ENCODE results near the gene UVRAG.

The UVRAG gene

GRCh38 chr11:75911459-75911858 lies 96.4 kb downstream of the UVRAG start:
- H3K4me3 ChIP-seq (ENCODE audit: low read depth, low read length) = no peak overlapping the region
- no peak for DNase-seq
- H3K27me3 ChIP-seq (replicated peaks) = no peaks in the 10 kb centered on the region
- H3K27ac ChIP-seq = no peak overlapping the region
- TF ChIP-seq, protein P1, sequence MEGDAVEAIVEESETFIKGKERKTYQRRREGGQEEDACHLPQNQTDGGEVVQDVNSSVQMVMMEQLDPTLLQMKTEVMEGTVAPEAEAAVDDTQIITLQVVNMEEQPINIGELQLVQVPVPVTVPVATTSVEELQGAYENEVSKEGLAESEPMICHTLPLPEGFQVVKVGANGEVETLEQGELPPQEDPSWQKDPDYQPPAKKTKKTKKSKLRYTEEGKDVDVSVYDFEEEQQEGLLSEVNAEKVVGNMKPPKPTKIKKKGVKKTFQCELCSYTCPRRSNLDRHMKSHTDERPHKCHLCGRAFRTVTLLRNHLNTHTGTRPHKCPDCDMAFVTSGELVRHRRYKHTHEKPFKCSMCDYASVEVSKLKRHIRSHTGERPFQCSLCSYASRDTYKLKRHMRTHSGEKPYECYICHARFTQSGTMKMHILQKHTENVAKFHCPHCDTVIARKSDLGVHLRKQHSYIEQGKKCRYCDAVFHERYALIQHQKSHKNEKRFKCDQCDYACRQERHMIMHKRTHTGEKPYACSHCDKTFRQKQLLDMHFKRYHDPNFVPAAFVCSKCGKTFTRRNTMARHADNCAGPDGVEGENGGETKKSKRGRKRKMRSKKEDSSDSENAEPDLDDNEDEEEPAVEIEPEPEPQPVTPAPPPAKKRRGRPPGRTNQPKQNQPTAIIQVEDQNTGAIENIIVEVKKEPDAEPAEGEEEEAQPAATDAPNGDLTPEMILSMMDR (IDR thresholded peaks at IDR 0.05; ENCODE audit: low read depth, low read length, missing control alignments) = no peak
- in situ Hi-C loops (cut with HindIII; ENCODE audit: low pct_ligation_motif_present, low sequenced_read_pairs) = no loop called here
- H3K36me3 ChIP-seq (replicated peaks) = no peaks in the 10 kb centered on the region

DNA sequence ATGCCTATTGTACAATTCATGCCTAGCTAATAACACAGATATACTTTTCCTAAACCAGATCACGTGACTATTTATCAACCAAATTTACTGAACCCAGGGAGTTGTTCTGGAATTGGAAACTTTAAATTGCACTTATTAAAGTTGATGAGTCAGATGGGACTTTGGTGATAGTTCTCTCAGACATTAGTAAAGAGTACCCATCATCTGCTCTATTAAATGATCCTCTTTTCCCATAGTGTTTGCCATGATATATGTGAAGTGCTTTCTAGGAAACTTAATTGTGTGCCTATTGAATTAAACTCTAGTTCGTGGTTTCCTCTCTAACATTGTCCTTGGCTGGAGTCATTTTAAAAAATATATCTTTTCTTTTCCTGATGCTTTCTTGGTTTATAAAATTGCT lies 99.0 kb downstream of the UVRAG start:
- Histone ChIP-seq H3K36me3 (replicated peaks) (no peaks in the 10 kb centered on the region), H3K4me3 (ENCODE audit: low read depth, low read length) (no peak overlapping the region), H3K27ac (no peak overlapping the region), H3K27me3 (replicated peaks) (no peaks in the 10 kb centered on the region)
- in situ Hi-C loops (cut with HindIII; ENCODE audit: low pct_ligation_motif_present, low sequenced_read_pairs) = no loop called here
- TF ChIP-seq, protein P1 (IDR thresholded peaks at IDR 0.05; ENCODE audit: low read depth, low read length, missing control alignments) = no peak
- no peak for DNase-seq

GRCh38 chr11:75916882-75917281 lies 101.9 kb downstream of the UVRAG start:
- Histone ChIP-seq H3K27me3 (replicated peaks) (no peaks in the 10 kb centered on the region), H3K27ac (no peak overlapping the region), H3K4me3 (ENCODE audit: low read depth, low read length) (no peak overlapping the region), H3K36me3 (replicated peaks) (no peaks in the 10 kb centered on the region)
- DNase-seq = no peak
- in situ Hi-C loops (cut with HindIII; ENCODE audit: low pct_ligation_motif_present, low sequenced_read_pairs) = no loop called here
- TF ChIP-seq, protein P1 (IDR thresholded peaks at IDR 0.05; ENCODE audit: low read depth, low read length, missing control alignments) = no peak

GRCh38 chr11:75918331-75918730 lies 103.3 kb downstream of the UVRAG start:
- in situ Hi-C loops (cut with HindIII; ENCODE audit: low pct_ligation_motif_present, low sequenced_read_pairs) = no loop called here
- DNase-seq = no peak
- no peak overlapping the region for H3K4me3 ChIP-seq (ENCODE audit: low read depth, low read length)
- H3K27me3 ChIP-seq (replicated peaks) = no peaks in the 10 kb centered on the region
- no peaks in the 10 kb centered on the region for H3K36me3 ChIP-seq (replicated peaks)
- no peak overlapping the region for H3K27ac ChIP-seq
- TF ChIP-seq, protein P1 (IDR thresholded peaks at IDR 0.05; ENCODE audit: low read depth, low read length, missing control alignments) = no peak

DNA sequence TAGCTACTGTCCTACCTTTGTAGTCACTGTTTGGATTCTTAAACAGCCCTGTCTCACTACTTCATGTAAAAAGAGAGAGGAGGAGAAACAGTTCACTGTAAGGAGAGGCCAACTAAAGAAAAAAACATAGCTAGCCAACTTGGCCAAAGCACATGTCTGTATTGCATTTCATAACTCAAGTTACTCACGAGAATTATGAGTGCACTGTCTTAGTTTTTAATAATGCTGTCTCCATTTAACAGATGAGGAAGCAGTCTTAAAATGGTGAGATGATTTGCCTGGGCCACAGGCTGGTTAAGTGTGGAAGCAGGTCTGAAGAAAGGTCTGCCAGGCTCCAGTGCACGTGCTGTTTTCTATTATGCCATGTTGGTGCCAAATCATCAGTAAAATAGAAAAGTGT lies 104.5 kb downstream of the UVRAG start:
- TF ChIP-seq, protein P1 (IDR thresholded peaks at IDR 0.05; ENCODE audit: low read depth, low read length, missing control alignments) = no peak
- H3K27me3 ChIP-seq (replicated peaks) = no peaks in the 10 kb centered on the region
- H3K4me3 ChIP-seq (ENCODE audit: low read depth, low read length) = no peak overlapping the region
- H3K36me3 ChIP-seq (replicated peaks) = no peaks in the 10 kb centered on the region
- in situ Hi-C loops (cut with HindIII; ENCODE audit: low pct_ligation_motif_present, low sequenced_read_pairs) = no loop called here
- H3K27ac ChIP-seq = no peak overlapping the region
- no peak for DNase-seq

- TF ChIP-seq, protein P1 (IDR thresholded peaks at IDR 0.05; ENCODE audit: low read depth, low read length, missing control alignments) = no peak
- Histone ChIP-seq H3K27ac (no peak overlapping the region), H3K27me3 (replicated peaks) (no peaks in the 10 kb centered on the region), H3K36me3 (replicated peaks) (no peaks in the 10 kb centered on the region), H3K4me3 (ENCODE audit: low read depth, low read length) (no peak overlapping the region)
- in situ Hi-C loops (cut with HindIII; ENCODE audit: low pct_ligation_motif_present, low sequenced_read_pairs) = no loop called here
- DNase-seq = no peak
Observed at GRCh38 chr11:75920848-75921247, 105.8 kb downstream of the UVRAG start.

Measured in brain microvascular endothelial cell (primary cell).